Right cardiac atrium (tissue), 5 donors: ENCODE results near the gene LMNTD1. TPM values are rescaled to one million over a fixed set of nuclear protein-coding genes. Genes with fewer than 3 reads are reported as not detected.
"Not testable (repeated sequence)": the region's sequence is repeated elsewhere in the genome, so short reads cannot be mapped to it uniquely, and the experiment has no call there.

Experiments used
- ATAC-seq, 2 donors: fragments of 200-7000 bp; cut with Tn5 transposase; one replicate each; pipeline versions ENCODE4 v1.8.0 to v1.9.1; 2020; ENCODE audit warnings: moderate library complexity in 2 of 2, mild to moderate bottlenecking in 1 of 2
- DNase-seq, 3 donors: peaks; one replicate each; pipeline ENCODE4 v3.0.0-alpha.2; 2020
- H3K27ac ChIP-seq: one replicate; pipeline ENCODE4 v1.5.1; 2013; ENCODE audit warnings: mild to moderate bottlenecking, low read length, control low read depth, moderate library complexity
- H3K27me3 ChIP-seq: one replicate; pipeline ENCODE4 v1.6.1; 2013; ENCODE audit not compliant: control insufficient read depth, insufficient read depth
- H3K4me1 ChIP-seq: one replicate; pipeline ENCODE4 v1.6.1; 2013; ENCODE audit warnings: low read length; ENCODE audit not compliant: control insufficient read depth, insufficient read depth
- H3K4me3 ChIP-seq: one replicate; pipeline ENCODE4 v1.5.1; 2013; ENCODE audit warnings: low read length, control low read depth
- H3K9me3 ChIP-seq: one replicate; pipeline ENCODE4 v1.6.1; 2013; ENCODE audit warnings: low read length; ENCODE audit not compliant: control insufficient read depth
- WGBS: extraction: QIAGEN DNeasy Blood & Tissue Kit; methylation state at CpG from one replicate; pipeline ENCODE4 v1.1.7; 2013; 5-methylcytosine and 5-hydroxymethylcytosine counted together
- intact Hi-C, 4 donors: fragments of 100-400 bp; cut with DNase I; formaldehyde crosslinking; loops; one replicate each; pipeline versions ENCODE4 v1.11.0 to v1.14.0; 2022 to 2023
- long read RNA-seq, 4 donors: library from polyadenylated mRNA; unstranded; transcript quantifications; one replicate each; pipeline ENCODE4 v2.0.0, GENCODE V29; 2020 to 2021
- polyA plus RNA-seq: library from polyadenylated mRNA; stranded (reverse); fragments of 200-250 nt; gene quantifications from one replicate; pipeline ENCODE4 v1.2.3, GENCODE V29; 2013
- total RNA-seq, 4 donors: library from RNA; stranded (reverse); fragmentation: NEBNext Ultra II Directional; extraction: Animal tissue kit (Norgen Biotek cat#: 25700); gene quantifications; one replicate each; pipeline ENCODE4 v1.2.1, GENCODE V29; 2021
- donor health status: healthy with polysubstance abuse.
- donor health status: DM: no; HTN: yes; CAD: no.
- donor health status: DM: no; HTN: no; CAD: no.
- donor health status: DM: no; HTN: yes; CAD: no; lungs with severe emphysema.
- donor health status: DM: yes; HTN: yes; CAD: no.

LMNTD1 gene, protein sequence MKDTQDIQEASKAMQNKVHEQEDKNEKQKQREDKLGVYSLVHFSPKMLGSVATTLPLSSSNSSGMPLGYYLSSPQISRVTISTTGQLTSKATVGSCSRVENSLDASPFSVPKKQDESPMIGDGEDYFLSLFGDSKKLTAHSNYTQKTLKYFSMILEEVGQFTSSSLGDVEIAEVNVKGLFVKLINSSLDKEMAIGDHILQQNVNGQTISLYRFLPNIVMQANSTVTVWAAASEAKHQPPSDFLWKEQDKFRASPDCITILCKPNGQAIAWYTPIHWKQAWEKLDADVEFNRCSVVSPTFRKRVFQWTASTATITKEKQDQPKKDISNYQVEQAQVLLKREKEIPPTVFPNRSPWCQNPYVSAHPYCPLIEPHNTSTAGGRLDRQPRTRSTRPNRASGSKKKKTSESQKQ
- total RNA-seq (1 to 10 TPM in 1 of 4 donors, under 1 TPM in 2, not detected in 1; 0.35 to 1.7 (median 0.78) TPM), polyA plus RNA-seq (not detected)
- long read RNA-seq, donor 1, result 0 reads
- long read RNA-seq, donor 2, result 0 reads
- long read RNA-seq, donor 3, partial matches to known transcripts, result 0 of 1 reads
- long read RNA-seq, donor 3, other reads (novel, unspliced or antisense), result 0 of 1 reads
- long read RNA-seq, donor 4, result 0 reads

- Histone ChIP-seq H3K4me1 (no peaks in the 10 kb centered on the region), H3K4me3 (no peak within 1 kb of the TSS), H3K27ac (no peak within 1 kb of the TSS), H3K9me3 (no peaks in the 10 kb centered on the region), H3K27me3 (no peaks in the 10 kb centered on the region)
- 44% methylated on average over 1 of the region's 1 CpG for WGBS
- ATAC-seq (no peak), DNase-seq (no peak)
- intact Hi-C loops, result loop anchor here in 3 of 4 donors (10.0 kb wide), 1 partner anchor 118 kb away; no protein-coding TSS in a partner anchor
These were observed at the start of gene LMNTD1 for GRCh38 chr12:25553098-25553497. LMNTD1 (minus strand) TSS chr12:25553283; CDS start chr12:25552959, 324 bp downstream.

GRCh38 chr12:25598956-25599355 is 45.9 kb upstream of the LMNTD1 start:
- Histone ChIP-seq H3K27me3 (no peaks in the 10 kb centered on the region), H3K4me1 (no peaks in the 10 kb centered on the region), H3K27ac (no peak overlapping the region), H3K9me3 (no peaks in the 10 kb centered on the region), H3K4me3 (no peak overlapping the region)
- ATAC-seq (no peak), DNase-seq (no peak)
- intact Hi-C loops, result no loop called here
- WGBS, result 88% methylated on average over 3 of the region's 3 CpGs

GRCh38 chr12:25595496-25595895 is 42.4 kb upstream of the LMNTD1 start:
- H3K27ac ChIP-seq, H3K27me3 ChIP-seq, H3K4me3 ChIP-seq, H3K4me1 ChIP-seq, ATAC-seq, intact Hi-C loops, H3K9me3 ChIP-seq, DNase-seq: not testable (repeated sequence)

DNA sequence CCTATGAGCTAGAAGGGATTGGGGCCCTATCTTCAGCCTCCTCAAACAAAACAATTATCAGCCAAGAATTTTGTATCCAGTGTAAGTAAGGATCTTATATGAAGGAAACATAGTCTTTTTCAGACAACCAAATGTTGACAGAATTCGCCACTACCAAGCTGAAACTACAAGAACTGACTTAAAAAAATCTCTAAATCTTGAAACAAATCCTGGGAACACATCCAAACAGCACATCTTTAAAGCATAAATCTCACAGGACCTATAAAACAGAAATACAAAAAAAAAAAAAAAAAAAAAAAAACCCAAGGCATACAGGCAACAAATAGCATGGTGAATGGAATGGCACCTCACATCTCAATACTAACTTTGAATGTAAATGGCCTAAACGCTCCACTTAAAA is 41.3 kb upstream of the LMNTD1 start:
- WGBS, result 94% methylated on average over 2 of the region's 2 CpGs
- DNase-seq (no peak), ATAC-seq (no peak)

GRCh38 chr12:25592725-25593495 is 39.8 kb upstream of the LMNTD1 start:
- no peaks in the 10 kb centered on the region for H3K27me3 ChIP-seq
- no peak overlapping the region for H3K27ac ChIP-seq
- ATAC-seq (no peak), DNase-seq (no peak)
- no peaks in the 10 kb centered on the region for H3K9me3 ChIP-seq
- intact Hi-C loops, result no loop called here
- no peaks in the 10 kb centered on the region for H3K4me1 ChIP-seq
- 64% methylated on average over 5 of the region's 5 CpGs for WGBS
- no peak overlapping the region for H3K4me3 ChIP-seq

More for the DNA sequence above, 41.3 kb upstream of the LMNTD1 start:
- Histone ChIP-seq H3K4me3 (no peak overlapping the region), H3K4me1 (no peaks in the 10 kb centered on the region), H3K27me3 (no peaks in the 10 kb centered on the region), H3K9me3 (no peaks in the 10 kb centered on the region), H3K27ac (no peak overlapping the region)
- intact Hi-C loops, result no loop called here

DNA sequence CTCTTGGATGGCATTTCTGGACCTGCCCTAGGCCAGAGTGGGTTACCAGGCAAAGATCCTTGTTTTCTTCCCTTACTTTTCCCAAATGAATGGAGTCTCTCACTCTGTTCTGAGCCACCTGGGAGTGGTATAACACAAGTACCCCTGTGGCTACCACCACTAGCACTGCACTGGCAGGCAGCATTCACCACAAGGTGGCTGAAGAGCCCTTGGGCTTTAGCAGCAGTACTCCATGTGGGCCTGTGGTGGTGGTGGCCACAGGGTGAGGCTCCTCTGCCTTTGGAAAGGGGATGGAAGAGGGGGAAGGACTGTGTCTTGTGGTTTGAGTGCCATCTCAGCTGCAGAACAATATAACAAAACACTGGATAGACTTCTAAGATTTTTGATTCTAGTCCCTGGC is 38.1 kb upstream of the LMNTD1 start:
- intact Hi-C loops, result no loop called here
- no peaks in the 10 kb centered on the region for H3K4me1 ChIP-seq

DNA sequence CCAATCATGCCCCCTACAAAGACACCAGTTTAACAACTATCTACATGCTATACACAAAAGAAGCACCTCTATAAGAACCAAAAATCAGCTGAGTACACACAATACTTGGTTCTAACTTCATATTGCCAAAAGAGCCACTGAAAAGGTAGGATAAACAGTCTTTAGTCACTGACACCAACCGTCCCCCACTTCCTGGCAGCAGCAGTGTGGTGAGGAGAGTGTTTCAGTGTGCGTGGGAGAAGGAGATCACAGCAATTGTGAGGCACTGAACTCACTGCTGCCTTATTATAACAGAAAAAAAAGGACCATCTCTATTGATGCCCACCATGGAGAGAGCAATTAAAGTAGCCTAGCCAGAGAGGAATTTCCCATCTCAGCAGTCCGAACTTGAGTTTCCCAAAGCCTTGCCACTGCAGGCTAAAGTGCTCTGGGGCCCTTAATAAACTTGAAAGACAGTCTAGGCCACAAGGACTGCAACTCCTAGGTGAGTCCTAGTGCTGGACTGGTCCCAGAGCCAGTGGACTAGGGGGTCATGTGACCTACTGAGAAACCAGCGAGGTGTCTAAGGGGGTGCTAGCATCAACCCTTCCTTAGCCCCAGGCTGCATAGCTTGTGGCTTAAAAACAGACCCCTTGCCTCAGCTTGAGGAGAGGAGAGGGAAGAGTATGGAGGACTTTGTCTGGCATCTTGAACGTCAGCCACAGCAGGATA is 37.1 kb upstream of the LMNTD1 start:
- 79% methylated on average over 5 of the region's 5 CpGs for WGBS
- peaks cover 2% of the 10 kb centered on the region for H3K9me3 ChIP-seq
- intact Hi-C loops, result no loop called here
- H3K4me1 ChIP-seq, result no peaks in the 10 kb centered on the region
- H3K27me3 ChIP-seq, result no peaks in the 10 kb centered on the region
- H3K27ac ChIP-seq, result no peak overlapping the region
- H3K4me3 ChIP-seq, result no peak overlapping the region
- ATAC-seq (no peak), DNase-seq (peak in 1 of 3 donors; percentile 16)

More for the DNA sequence above, 38.1 kb upstream of the LMNTD1 start:
- no peak for DNase-seq
- peaks cover 2% of the 10 kb centered on the region for H3K9me3 ChIP-seq
- no peak overlapping the region for H3K27ac ChIP-seq
- H3K4me3 ChIP-seq, result no peak overlapping the region
- no peaks in the 10 kb centered on the region for H3K27me3 ChIP-seq
- no peak for ATAC-seq

- no peak for ATAC-seq
- DNase-seq, result no peak
- no peak overlapping the region for H3K27ac ChIP-seq
- H3K27me3 ChIP-seq, result no peaks in the 10 kb centered on the region
- peaks cover 2% of the 10 kb centered on the region for H3K9me3 ChIP-seq
- H3K4me3 ChIP-seq, result no peak overlapping the region
- peaks cover 2% of the 10 kb centered on the region for H3K4me1 ChIP-seq
- WGBS, result 95% methylated on average over 4 of the region's 4 CpGs
- intact Hi-C loops, result loop anchor here in 2 of 4 donors (10.0 kb wide), 4 partner anchors 207 to 447 kb away; partner anchors contain the start of gene RASSF8 (in 1 of the 2)
These were observed 34.3 kb upstream of the LMNTD1 start for GRCh38 chr12:25587346-25587745.

DNA sequence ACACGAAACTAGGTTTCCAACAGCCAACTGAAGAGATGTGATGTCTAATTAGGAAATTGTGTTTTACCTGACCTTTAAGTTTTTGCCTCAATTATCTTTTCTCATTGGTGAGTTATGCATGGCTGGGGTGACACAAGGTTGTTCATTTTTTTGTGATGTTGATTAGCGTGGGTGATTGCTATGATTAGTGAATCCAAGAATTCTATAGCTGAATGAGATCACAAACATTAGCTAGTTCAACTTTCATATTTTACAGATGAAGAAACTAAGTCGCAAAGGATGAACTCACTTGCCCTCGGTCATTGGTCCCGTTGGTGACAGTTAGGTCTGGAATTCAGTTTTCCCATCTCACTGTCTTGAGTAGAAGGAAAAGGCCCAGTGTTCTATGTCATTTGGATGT is 32.6 kb upstream of the LMNTD1 start:
- ATAC-seq (no peak), DNase-seq (no peak)
- 80% methylated on average over 5 of the region's 5 CpGs for WGBS
- Histone ChIP-seq H3K27ac (no peak overlapping the region), H3K4me3 (no peak overlapping the region), H3K9me3 (peaks cover 2% of the 10 kb centered on the region), H3K4me1 (peaks cover 2% of the 10 kb centered on the region), H3K27me3 (no peaks in the 10 kb centered on the region)
- intact Hi-C loops, result loop anchor here in 2 of 4 donors (10.0 kb wide), 4 partner anchors 209 to 449 kb away; partner anchors contain the start of gene RASSF8 (in 1 of the 2)

DNA sequence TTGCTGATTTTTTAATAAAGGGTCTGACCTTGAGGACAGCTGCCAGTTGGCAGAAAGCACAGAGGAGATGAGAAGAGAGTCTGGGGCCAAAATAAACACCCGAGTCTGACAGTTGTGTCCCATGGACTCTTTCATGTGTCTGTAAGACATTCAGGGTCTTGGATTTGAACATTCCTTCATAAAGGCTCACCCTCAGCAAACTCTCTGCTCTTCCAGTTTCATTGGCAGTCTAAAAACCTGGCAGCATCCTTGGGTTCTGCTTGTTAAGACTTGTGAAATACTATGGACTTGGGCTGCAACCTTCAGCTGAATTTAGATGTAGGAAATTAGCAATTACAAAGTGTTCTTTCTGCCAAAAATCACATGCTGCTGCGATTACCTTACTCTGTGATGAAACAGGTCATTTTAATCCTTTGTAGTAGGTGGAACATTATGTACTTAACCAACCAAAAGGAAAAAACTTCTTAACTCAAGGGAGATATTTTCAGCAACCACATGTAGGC is 32.0 kb upstream of the LMNTD1 start:
- Histone ChIP-seq H3K27ac (peak overlapping the region; percentile 12), H3K27me3 (no peaks in the 10 kb centered on the region), H3K9me3 (peaks cover 2% of the 10 kb centered on the region), H3K4me1 (peaks cover 2% of the 10 kb centered on the region), H3K4me3 (no peak overlapping the region)
- intact Hi-C loops, result loop anchor here in 2 of 4 donors (10.0 kb wide), 4 partner anchors 210 to 450 kb away; partner anchors contain the start of gene RASSF8 (in 1 of the 2)
- DNase-seq (peak in 2 of 3 donors; percentile 27 to 62), ATAC-seq (peak; percentile 76 to 86)
- WGBS, result 9% methylated on average over 2 of the region's 2 CpGs
